Lung (tissue), 12 donors: ENCODE measurements around the gene CDYL. TPM values are rescaled to one million over a fixed set of nuclear protein-coding genes. Genes with fewer than 3 reads are reported as not detected.

ENCODE experiments used
- ATAC-seq: fragments of 200-7000 bp; cut with Tn5 transposase; one replicate; pipeline ENCODE4 v1.9.1; 2020; ENCODE audit warnings: moderate number of reproducible peaks; ENCODE audit not compliant: insufficient read depth, low FRiP score
- DNase-seq, 3 donors: peaks; one replicate each; pipeline ENCODE4 v3.0.0-alpha.2; 2013 to 2017
- H3K27ac ChIP-seq, 2 donors: one replicate each; pipeline ENCODE4 v1.5.1; 2013; ENCODE audit warnings: mild to moderate bottlenecking in 2 of 2, moderate library complexity in 2 of 2, control low read depth in 1 of 2, inconsistent platforms in 1 of 2, low read depth in 1 of 2, low read length in 1 of 2
- H3K27me3 ChIP-seq, 3 donors: one replicate each; pipeline ENCODE4 v1.5.1; 2013; ENCODE audit warnings: low read length in 2 of 3; ENCODE audit not compliant: control insufficient read depth in 3 of 3, insufficient read depth in 3 of 3
- H3K36me3 ChIP-seq, 4 donors: one replicate each; pipeline ENCODE4 v1.5.1; 2013; ENCODE audit warnings: low read length in 4 of 4, mild to moderate bottlenecking in 1 of 4, moderate library complexity in 1 of 4; ENCODE audit not compliant: control insufficient read depth in 4 of 4, insufficient read depth in 4 of 4
- H3K4me1 ChIP-seq, 5 donors: one replicate each; pipeline ENCODE4 v1.5.1; 2013; ENCODE audit warnings: low read length in 5 of 5, mild to moderate bottlenecking in 2 of 5, moderate library complexity in 1 of 5; ENCODE audit not compliant: control insufficient read depth in 5 of 5, insufficient read depth in 5 of 5
- H3K4me3 ChIP-seq: one replicate; pipeline ENCODE4 v1.5.1; 2013; ENCODE audit warnings: mild to moderate bottlenecking, control low read depth, moderate library complexity
- H3K9ac ChIP-seq, 2 donors: one replicate each; pipeline ENCODE4 v1.5.1; 2013; ENCODE audit warnings: low read length in 2 of 2, control low read depth in 1 of 2; ENCODE audit not compliant: insufficient read depth in 1 of 2
- H3K9me3 ChIP-seq, 4 donors: one replicate each; pipeline ENCODE4 v1.5.1; 2013; ENCODE audit warnings: low read length in 3 of 4, mild to moderate bottlenecking in 1 of 4, moderate library complexity in 1 of 4; ENCODE audit not compliant: control insufficient read depth in 4 of 4, insufficient read depth in 3 of 4
- CTCF ChIP-seq: IDR thresholded peaks from 2 replicates; pipeline ENCODE4 v1.5.1; 2012; ENCODE audit warnings: mild to moderate bottlenecking; ENCODE audit errors: control extremely low read depth, extremely low read depth
- WGBS, 2 donors: extraction: QIAGEN DNeasy Blood & Tissue Kit; methylation state at CpG; one replicate each; pipeline ENCODE4 v1.1.7; 2013; 5-methylcytosine and 5-hydroxymethylcytosine counted together
- polyA plus RNA-seq, 2 donors: library from polyadenylated mRNA; stranded (reverse); fragments of 200-250 nt; gene quantifications; one replicate each; pipeline ENCODE4 v1.2.1, GENCODE V29; 2013
- total RNA-seq, 2 donors: library from RNA; depleted of rRNA in 1 of 2; stranded (reverse); fragments of >200 nt in 1 of 2; gene quantifications; one replicate each; pipeline ENCODE4 v1.2.1, GENCODE V29; 2014 to 2021
- donor health status: control.
- donor health status: control.
- donor health status: Bipolar disorder and iron deficiency.
- donor health status: healthy.
- donor health status: DM: yes; HTN: yes; CAD: no.

Gene CDYL
- total and polyA plus RNA-seq, 4 donors = 5.8 to 51.6 (median 20.9) TPM

GRCh38 chr6:4972438-4972837 is 196.2 kb downstream of the CDYL start:
- no peak for TF ChIP-seq CTCF
- Histone ChIP-seq H3K36me3 (no peaks in the 10 kb centered on the region), H3K9ac (no peak overlapping the region), H3K4me3 (no peak overlapping the region), H3K9me3 (peaks cover 0 to 3% (median under 1%) of the 10 kb centered on the region in 4 donors), H3K4me1 (peaks cover 0 to 20% (median 0%) of the 10 kb centered on the region in 5 donors), H3K27ac (no peak overlapping the region), H3K27me3 (no peaks in the 10 kb centered on the region)
- WGBS, 2 donors = 88 to 93% methylated on average over 10 of the region's 10 CpGs
- ATAC-seq = no peak
- no peak for DNase-seq

- DNase-seq (no peak), ATAC-seq (no peak)
- peaks cover 0 to 20% (median 0%) of the 10 kb centered on the region in 5 donors for H3K4me1 ChIP-seq
- no peak overlapping the region for H3K27ac ChIP-seq
- H3K4me3 ChIP-seq = no peak overlapping the region
- TF ChIP-seq CTCF = no peak
- H3K27me3 ChIP-seq = no peaks in the 10 kb centered on the region
- 89 to 93% methylated on average over 13 of the region's 13 CpGs for WGBS, 2 donors
- no peaks in the 10 kb centered on the region for H3K36me3 ChIP-seq
- H3K9me3 ChIP-seq = peaks cover 0 to 3% (median under 1%) of the 10 kb centered on the region in 4 donors
- H3K9ac ChIP-seq = no peak overlapping the region
Measured at GRCh38 chr6:4973415-4973814, 197.2 kb downstream of the CDYL start.

- peaks cover 0 to 4% (median 2%) of the 10 kb centered on the region in 4 donors for H3K9me3 ChIP-seq
- peaks cover 0 to 20% (median 0%) of the 10 kb centered on the region in 5 donors for H3K4me1 ChIP-seq
- peak; percentile 73 to 90 (median 75) for DNase-seq
- WGBS, 2 donors = 47 to 72% methylated on average over 14 of the region's 14 CpGs
- no peak for TF ChIP-seq CTCF
- ATAC-seq = no peak
- no peaks in the 10 kb centered on the region for H3K27me3 ChIP-seq
- no peak overlapping the region for H3K4me3 ChIP-seq
- no peaks in the 10 kb centered on the region for H3K36me3 ChIP-seq
- H3K9ac ChIP-seq = no peak overlapping the region
- H3K27ac ChIP-seq = no peak overlapping the region
Measured at GRCh38 chr6:4973982-4974745, 198.0 kb downstream of the CDYL start.
